Sciatic nerve (tissue), 2 donors: ENCODE measurements around the gene ZMPSTE24. TPM values are rescaled to one million over a fixed set of nuclear protein-coding genes. Genes with fewer than 3 reads are reported as not detected.
"Not testable (repeated sequence)": the region's sequence is repeated elsewhere in the genome, so short reads cannot be mapped to it uniquely, and the experiment has no call there.

ENCODE experiments used
- ATAC-seq: fragments of 200-7000 bp; cut with Tn5 transposase; one replicate; pipeline ENCODE4 v1.9.1; 2020; ENCODE audit warnings: mild to moderate bottlenecking, moderate library complexity
- DNase-seq: peaks from one replicate; pipeline ENCODE4 v3.0.0-alpha.2; 2020; ENCODE audit warnings: low spot score
- intact Hi-C: fragments of 100-400 bp; cut with DNase I; formaldehyde crosslinking; loops from one replicate; pipeline ENCODE4 v1.14.2; 2022
- total RNA-seq: library from RNA; stranded (reverse); fragmentation: NEBNext Ultra II Directional; extraction: Animal tissue kit (Norgen Biotek cat#: 25700); gene quantifications from one replicate; pipeline ENCODE4 v1.2.1, GENCODE V29; 2021
- donor health status: DM: no; HTN: no; CAD: no.
- donor health status: DM: no; HTN: no; CAD: no.

The ZMPSTE24 gene
- total RNA-seq, 1 donor from 2014 or later, result 30.7 TPM

GRCh38 chr1:40313958-40314720 lies 56.1 kb downstream of the ZMPSTE24 start:
- intact Hi-C loops, result loop anchor here (5.0 kb wide), 1 partner anchor 1707 kb away; no protein-coding TSS in a partner anchor
- no peak for ATAC-seq
- no peak for DNase-seq

GRCh38 chr1:40314721-40315238 lies 56.7 kb downstream of the ZMPSTE24 start:
- intact Hi-C loops, result loop anchor here (5.0 kb wide), 1 partner anchor 1707 kb away; no protein-coding TSS in a partner anchor
- DNase-seq (no peak), ATAC-seq (no peak)

- ATAC-seq (peak; percentile 94), DNase-seq (peak; percentile 90)
- intact Hi-C loops, result no loop called here
Measured at GRCh38 chr1:40315239-40315794, 57.3 kb downstream of the ZMPSTE24 start.

GRCh38 chr1:40315795-40316594 lies 58.0 kb downstream of the ZMPSTE24 start:
- DNase-seq (no peak), ATAC-seq (peak; percentile 40)
- intact Hi-C loops, result no loop called here

GRCh38 chr1:40316595-40317393 lies 58.8 kb downstream of the ZMPSTE24 start, which contains the start of gene COL9A2:
Gene COL9A2 (minus strand): TSS chr1:40317286. CDS start chr1:40317197, 89 bp downstream.
- intact Hi-C loops, result no loop called here
- ATAC-seq (peak; percentile 38), DNase-seq (no peak)

GRCh38 chr1:40317394-40318074 lies 59.5 kb downstream of the ZMPSTE24 start:
- no peak for DNase-seq
- intact Hi-C loops, result no loop called here
- no peak for ATAC-seq

GRCh38 chr1:40318476-40318875 lies 60.4 kb downstream of the ZMPSTE24 start:
- DNase-seq, result no peak
- ATAC-seq, result no peak
- intact Hi-C loops, result no loop called here

DNA sequence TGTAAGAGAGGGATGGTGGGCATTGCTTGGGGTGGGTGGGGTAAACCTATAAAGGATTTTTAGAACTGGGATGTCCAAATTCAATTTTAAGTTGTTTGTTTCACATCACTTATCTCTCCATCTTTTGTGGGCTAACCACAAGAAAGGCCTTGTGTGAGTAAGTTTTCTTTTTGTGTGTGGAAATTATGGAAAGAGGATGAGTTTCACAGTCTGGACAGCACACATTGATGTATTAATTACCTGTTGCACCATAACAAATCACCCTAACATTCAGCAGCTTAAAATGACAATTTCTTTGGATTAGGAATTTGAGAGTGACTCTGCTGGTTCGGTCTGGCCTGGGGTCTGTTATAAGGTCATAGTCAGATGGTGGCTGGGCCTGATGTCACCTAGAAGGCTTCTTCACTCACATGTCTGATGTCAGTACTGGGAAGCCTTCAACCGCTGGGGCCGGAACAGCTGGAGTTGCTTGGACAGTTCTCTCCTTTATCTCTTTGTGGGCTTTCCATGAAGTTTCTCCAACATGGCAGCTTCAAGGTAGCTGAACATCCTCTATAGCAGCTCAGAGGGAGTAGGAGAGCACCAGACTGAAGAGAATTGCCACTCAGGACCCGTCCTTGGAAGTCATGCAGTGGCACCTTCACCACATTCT lies 61.1 kb downstream of the ZMPSTE24 start:
- DNase-seq (no peak), ATAC-seq (no peak)
- intact Hi-C loops, result no loop called here

- intact Hi-C loops, ATAC-seq, DNase-seq: not testable (repeated sequence)
Measured at GRCh38 chr1:40331403-40331802, 73.4 kb downstream of the ZMPSTE24 start.

DNA sequence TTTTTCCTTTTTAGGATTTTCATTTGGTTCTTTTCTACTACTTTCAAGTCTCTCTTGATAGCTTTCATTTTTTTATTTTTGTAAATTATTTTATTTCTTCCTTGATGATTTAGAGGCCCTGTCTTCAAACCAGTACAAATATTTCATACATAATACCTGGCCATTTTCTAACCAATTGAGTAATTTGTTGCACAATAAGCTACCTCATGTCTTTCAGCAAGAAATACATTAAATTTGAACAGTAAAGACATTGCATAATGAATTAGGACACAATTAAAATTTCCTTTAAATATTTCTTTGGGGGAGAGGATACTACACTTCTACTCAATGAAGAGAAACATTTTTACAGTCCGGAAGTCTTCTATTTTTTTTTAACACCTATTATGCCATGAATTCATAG lies 74.7 kb downstream of the ZMPSTE24 start:
- DNase-seq, result no peak
- intact Hi-C loops, result no loop called here
- ATAC-seq, result no peak

DNA sequence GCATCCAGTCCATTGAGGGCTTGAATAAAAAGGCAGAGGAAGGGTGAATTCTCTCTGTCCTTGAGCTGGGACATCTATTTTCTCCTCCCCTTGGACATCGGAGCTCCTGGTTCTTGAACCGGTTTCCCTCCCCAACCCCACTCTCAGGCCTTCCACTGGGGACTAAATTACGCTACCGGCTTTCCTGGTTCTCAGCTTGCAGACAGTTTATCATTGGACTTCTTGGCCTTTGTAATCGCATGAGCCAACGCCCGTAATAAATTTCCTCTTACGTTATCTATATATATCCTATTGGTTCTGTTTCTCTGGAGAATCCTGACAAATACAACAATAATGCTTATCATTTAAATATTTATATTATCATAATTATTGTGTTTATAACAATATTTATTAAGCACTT lies 79.4 kb downstream of the ZMPSTE24 start:
- no peak for ATAC-seq
- no peak for DNase-seq
- intact Hi-C loops, result loop anchor here (5.0 kb wide), 1 partner anchor 195 kb away; no protein-coding TSS in a partner anchor

GRCh38 chr1:40338745-40339419 lies 80.8 kb downstream of the ZMPSTE24 start:
- intact Hi-C loops, result loop anchor here (5.0 kb wide), 1 partner anchor 197 kb away; no protein-coding TSS in a partner anchor
- DNase-seq (peak; percentile 85), ATAC-seq (peak; percentile 70)

DNA sequence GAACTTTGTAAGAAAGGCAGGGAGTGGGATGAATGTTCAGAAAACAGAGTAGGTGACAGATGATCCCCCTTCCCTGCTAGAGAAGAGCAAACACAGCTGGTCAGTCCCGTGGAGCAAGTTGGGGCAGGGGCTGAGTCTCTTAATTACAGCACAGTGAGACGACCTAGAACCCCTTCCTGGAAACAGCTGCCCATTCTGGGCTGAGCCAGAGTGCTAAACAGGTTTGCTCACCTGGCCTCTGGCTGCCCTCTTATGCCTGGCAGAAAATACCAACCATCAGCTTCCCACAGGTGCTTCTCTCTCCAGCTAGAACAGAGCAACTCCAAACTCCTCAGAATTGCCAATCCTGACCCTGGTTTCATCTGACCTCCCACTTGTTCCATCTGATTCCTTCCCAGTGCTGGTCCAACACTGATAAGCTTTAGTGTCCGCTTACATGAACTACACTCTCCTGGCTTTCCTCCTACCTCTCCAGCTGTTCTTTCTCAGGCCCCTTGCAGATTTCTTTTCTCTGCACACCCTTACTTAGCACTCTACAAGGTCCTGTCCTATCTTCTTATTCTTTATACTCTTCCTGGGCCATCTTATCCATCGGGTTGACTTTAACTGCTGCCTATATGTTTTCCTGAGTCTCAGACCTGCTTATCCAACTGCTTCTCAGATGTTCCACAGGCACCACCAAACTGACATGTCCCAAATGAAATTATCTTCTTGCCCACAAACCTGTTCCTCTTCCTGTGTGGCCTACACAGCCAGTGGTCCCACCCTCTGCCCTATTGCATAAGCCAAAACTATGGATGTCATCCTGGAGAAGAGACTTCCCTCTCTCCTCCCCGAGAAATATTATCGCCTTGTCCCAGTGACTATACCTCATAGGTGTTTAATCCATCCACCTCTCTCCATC lies 81.6 kb downstream of the ZMPSTE24 start:
- DNase-seq (no peak), ATAC-seq (no peak)
- intact Hi-C loops, result loop anchor here (5.0 kb wide), 1 partner anchor 197 kb away; no protein-coding TSS in a partner anchor

DNA sequence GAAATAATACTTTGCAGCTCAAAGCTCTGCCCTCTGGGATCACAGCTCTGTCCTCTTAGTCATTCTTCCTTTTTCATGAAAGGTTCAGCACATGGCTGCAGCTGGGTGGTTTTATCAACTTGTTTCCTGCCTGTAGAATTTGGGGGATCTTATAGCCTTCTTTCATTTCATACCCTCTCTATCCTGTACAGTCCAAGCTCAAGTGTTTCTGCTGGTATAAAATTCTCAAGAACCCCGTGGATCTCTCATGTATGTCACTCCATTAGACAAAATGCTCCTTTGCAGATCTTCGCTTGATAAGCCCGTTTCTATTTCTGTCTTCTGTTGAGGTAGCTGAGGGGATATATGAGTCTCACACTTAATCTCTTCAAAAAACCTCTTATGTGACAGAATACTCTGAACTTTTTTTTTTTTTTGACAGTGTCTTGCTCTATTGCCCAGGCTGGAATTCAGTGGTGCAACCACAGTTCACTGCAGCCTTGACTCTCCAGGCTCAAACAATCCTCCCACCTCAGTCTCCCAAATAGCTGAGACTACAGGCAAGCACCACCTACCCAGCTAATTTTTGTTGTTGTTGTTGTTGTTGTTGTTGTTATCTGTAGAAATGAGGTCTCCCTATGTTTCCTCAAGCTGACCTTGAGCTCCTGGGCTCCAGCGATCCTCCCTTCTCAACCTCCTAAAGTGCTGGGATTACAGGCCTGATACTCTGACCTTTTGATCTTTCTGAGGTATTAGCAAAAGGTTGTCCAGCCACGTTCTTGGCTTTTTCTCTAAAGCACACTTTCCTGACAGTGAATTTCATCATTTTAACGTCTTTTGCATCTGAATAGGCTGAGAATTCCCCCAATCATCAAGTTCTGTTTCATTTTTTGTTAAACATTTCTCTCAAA lies 83.7 kb downstream of the ZMPSTE24 start:
- ATAC-seq, result no peak
- no peak for DNase-seq
- intact Hi-C loops, result no loop called here

DNA sequence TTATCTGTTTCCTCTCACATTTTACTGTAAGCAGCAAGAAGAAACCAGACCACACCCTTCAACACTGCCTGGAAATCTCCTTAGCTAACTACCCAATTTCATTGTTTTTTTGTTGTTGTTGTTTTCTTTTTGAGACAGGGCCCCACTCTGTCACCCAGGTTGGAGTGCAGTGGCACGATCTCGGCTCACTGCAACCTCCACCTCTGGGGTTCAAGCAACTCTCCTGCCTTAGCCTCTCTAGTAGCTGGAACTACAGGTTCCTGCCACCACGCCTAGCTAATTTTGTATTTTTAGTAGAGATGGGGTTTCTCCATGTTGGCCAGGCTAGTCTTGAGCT lies 84.3 kb downstream of the ZMPSTE24 start:
- DNase-seq, intact Hi-C loops, ATAC-seq: not testable (repeated sequence)
